Prostate gland (tissue), 2 donors: ENCODE data around the gene SERPINB2. TPM values are rescaled to one million over a fixed set of nuclear protein-coding genes. Genes with fewer than 3 reads are reported as not detected.
A peak's percentile ranks its signal among the peaks of the same experiment; 100 is the strongest.
"Not testable (repeated sequence)": the region's sequence is repeated elsewhere in the genome, so short reads cannot be mapped to it uniquely, and the experiment has no call there.

Source experiments
- DNase-seq: peaks from one replicate; pipeline ENCODE4 v3.0.0-alpha.2; 2019; ENCODE audit warnings: low spot score
- H3K27ac ChIP-seq, 2 donors: fragments of 200-600 bp; sonication (generic); 2 replicates each; pipeline ENCODE4 v1.5.1; 2017 to 2019
- H3K27me3 ChIP-seq: fragments of 200-600 bp; sonication (generic); replicated peaks from 2 replicates; pipeline ENCODE4 v1.5.1; 2019; ENCODE audit not compliant: insufficient read depth
- H3K36me3 ChIP-seq, 2 donors: fragments of 200-600 bp; sonication (generic); 1 replicate in 1 of 2; 2 replicates in 1 of 2; pipeline versions ENCODE4 v1.5.1 to v1.8.1; 2017 to 2019
- H3K4me1 ChIP-seq: fragments of 200-600 bp; sonication (generic); replicated peaks from 2 replicates; pipeline ENCODE4 v1.5.1; 2019
- H3K4me3 ChIP-seq, 2 donors: fragments of 200-600 bp; sonication (generic); 2 replicates each; pipeline ENCODE4 v1.5.1; 2017 to 2019
- H3K9me3 ChIP-seq: fragments of 200-600 bp; sonication (generic); 2 replicates; pipeline ENCODE4 v1.5.1; 2017
- CTCF ChIP-seq, 4 experiments: fragments of 200-600 bp in 2 of 4; fragments of 450-650 bp in 2 of 4; sonication (generic) in 2 of 4; IDR thresholded peaks; 1 replicate in 3 of 4; 2 replicates in 1 of 4; pipeline ENCODE4 v1.5.1; 2016 to 2019; ENCODE audit warnings: antibody characterized with exemption in 4 of 4, mild to moderate bottlenecking in 2 of 4, moderate library complexity in 2 of 4
- POLR2A ChIP-seq: fragments of 450-650 bp; IDR thresholded peaks from one replicate; pipeline ENCODE4 v1.6.1; 2016; ENCODE audit warnings: antibody characterized with exemption, mild to moderate bottlenecking
- POLR2AphosphoS5 ChIP-seq: sonication (generic); formaldehyde crosslinking; IDR thresholded peaks from one replicate; pipeline ENCODE4 v1.6.1; 2017; ENCODE audit warnings: antibody characterized with exemption
- WGBS: methylation state at CpG from one replicate; pipeline ENCODE4 v1.1.5; 2018; 5-methylcytosine and 5-hydroxymethylcytosine counted together
- intact Hi-C: fragments of 100-400 bp; cut with DNase I; formaldehyde crosslinking; loops from one replicate; pipeline ENCODE4 v1.14.2; 2022
- total RNA-seq, 2 donors: library from RNA; depleted of rRNA; stranded (reverse); fragments of >200 nt; gene quantifications; one replicate each; pipeline ENCODE4 v1.1.0, GENCODE V29; 2016

SERPINB2 gene
- total RNA-seq, 2 donors from 2014 or later = 0.18 to 0.62 TPM

- no peak for TF ChIP-seq POLR2AphosphoS5
- TF ChIP-seq CTCF (IDR thresholded peaks at IDR 0.05) = no peak
- no peak for TF ChIP-seq POLR2A
- Histone ChIP-seq H3K4me1 (no peaks in the 10 kb centered on the region), H3K9me3 (no peaks in the 10 kb centered on the region), H3K4me3 (no peak overlapping the region), H3K27me3 (peaks cover 4% of the 10 kb centered on the region), H3K36me3 (no peaks in the 10 kb centered on the region), H3K27ac (no peak overlapping the region)
- intact Hi-C loops = no loop called here
- WGBS = 97% methylated on average over 8 of the region's 8 CpGs
- DNase-seq = no peak
Measured at GRCh38 chr18:63940008-63940407, 52.5 kb downstream of the SERPINB2 start.

GRCh38 chr18:63940543-63941050, 53.1 kb downstream of the SERPINB2 start:
- DNase-seq, H3K4me1 ChIP-seq, H3K27ac ChIP-seq, H3K36me3 ChIP-seq, H3K9me3 ChIP-seq, H3K27me3 ChIP-seq, intact Hi-C loops, H3K4me3 ChIP-seq: not testable (repeated sequence)
- WGBS = 87% methylated on average over 17 of the region's 17 CpGs

- DNase-seq = no peak
- Histone ChIP-seq H3K9me3 (no peaks in the 10 kb centered on the region), H3K36me3 (no peaks in the 10 kb centered on the region), H3K4me3 (no peak overlapping the region), H3K4me1 (no peaks in the 10 kb centered on the region), H3K27ac (no peak overlapping the region), H3K27me3 (no peaks in the 10 kb centered on the region)
- intact Hi-C loops = no loop called here
- TF ChIP-seq POLR2A (no peak), CTCF (IDR thresholded peaks at IDR 0.05) (no peak), POLR2AphosphoS5 (no peak)
- WGBS = 91% methylated on average over 3 of the region's 3 CpGs
Measured at GRCh38 chr18:63947051-63947790, 59.7 kb downstream of the SERPINB2 start.

GRCh38 chr18:63949068-63949737, 61.7 kb downstream of the SERPINB2 start, which contains the start of gene HMSD:
HMSD (plus strand) TSS chr18:63949301; CDS start chr18:63953456, 4,155 bp downstream.
- TF ChIP-seq POLR2A (no peak), CTCF (IDR thresholded peaks at IDR 0.05) (peak in 1 of 4 experiments; percentile 38), POLR2AphosphoS5 (no peak)
- DNase-seq = no peak

GRCh38 chr18:63951302-63951705, 63.8 kb downstream of the SERPINB2 start:
- TF ChIP-seq POLR2A (no peak), POLR2AphosphoS5 (no peak)
- no peak overlapping the region for H3K4me3 ChIP-seq
- H3K36me3 ChIP-seq = no peaks in the 10 kb centered on the region
- no peaks in the 10 kb centered on the region for H3K4me1 ChIP-seq
- H3K27ac ChIP-seq = no peak overlapping the region
- H3K27me3 ChIP-seq = no peaks in the 10 kb centered on the region
- intact Hi-C loops = no loop called here
- no peaks in the 10 kb centered on the region for H3K9me3 ChIP-seq
- WGBS = 85% methylated on average over 4 of the region's 4 CpGs
- no peak for DNase-seq

More at GRCh38 chr18:63949068-63949737, 61.7 kb downstream of the SERPINB2 start, which contains the start of gene HMSD:
- intact Hi-C loops = no loop called here
- Histone ChIP-seq H3K4me1 (no peaks in the 10 kb centered on the region), H3K27ac (no peak within 1 kb of the TSS), H3K9me3 (no peaks in the 10 kb centered on the region), H3K27me3 (no peaks in the 10 kb centered on the region), H3K4me3 (no peak within 1 kb of the TSS), H3K36me3 (no peaks in the 10 kb centered on the region)
- 16% methylated on average over 35 of the region's 35 CpGs for WGBS

Other genes starting within 250 kb of the SERPINB2 start
- gene SERPINB4, start 243.4 kb upstream of the SERPINB2 start, total RNA-seq = 1 to 10 TPM in 1 of 2 donors, under 1 TPM in 1; 0.51 to 1.1 TPM
- 1 to 10 TPM; 8.5 to 8.8 TPM for gene SERPINB3, start 225.8 kb upstream of the SERPINB2 start, total RNA-seq
- gene SERPINB11, start 184.7 kb upstream of the SERPINB2 start, total RNA-seq = 10 to 100 TPM; 10.3 to 37.8 TPM
- gene SERPINB7, start 112.3 kb upstream of the SERPINB2 start, total RNA-seq = under 1 TPM in 1 of 2 donors, not detected in 1; 0.97 TPM
- under 1 TPM in 1 of 2 donors, not detected in 1; 0.55 TPM for gene SERPINB10, start 20.3 kb downstream of the SERPINB2 start, total RNA-seq
- gene HMSD, start 61.6 kb downstream of the SERPINB2 start, total RNA-seq = not detected
- 1 to 10 TPM; 2.0 to 5.3 TPM for gene SERPINB8, start 82.4 kb downstream of the SERPINB2 start, total RNA-seq